CD4-positive, alpha-beta T cell (primary cell): Measurements from ENCODE around the gene FCHSD2. TPM values are rescaled to one million over a fixed set of nuclear protein-coding genes. Genes with fewer than 3 reads are reported as not detected.

Source experiments
- ATAC-seq: fragments of 200-7000 bp; cut with Tn5 transposase; one replicate; pipeline ENCODE4 v1.10.0; 2022; ENCODE audit warnings: mild to moderate bottlenecking; ENCODE audit not compliant: poor library complexity
- CTCF ChIA-PET: fragments of 350-600 bp; sonication (Branson Sonifier 250); formaldehyde crosslinking; loops from one replicate; lab custom pipeline; 2021; ENCODE audit warnings: antibody characterized with exemption, inconsistent platforms; lab: Charles Lee
- POLR2A ChIA-PET: fragments of 350-600 bp; sonication (Branson Sonifier 250); formaldehyde crosslinking; loops from one replicate; lab custom pipeline; 2021; ENCODE audit warnings: antibody characterized with exemption, inconsistent platforms; lab: Charles Lee
- DNase-seq, 14 experiments: peaks; one replicate each; pipeline ENCODE4 v3.0.0-alpha.2; 2013 to 2020; ENCODE audit warnings: mixed read lengths in 2 of 14
- H3K27ac ChIP-seq, 2 donors: one replicate each; pipeline versions ENCODE4 v1.5.1 to v1.7.0; 2013; ENCODE audit warnings: low read length in 2 of 2, low read depth in 1 of 2, mild to moderate bottlenecking in 1 of 2
- H3K27me3 ChIP-seq, 2 experiments: 1 replicate in 1 of 2; 2 replicates in 1 of 2; pipeline versions ENCODE4 v1.6.1 to v1.7.0; 2013; ENCODE audit warnings: low read length in 2 of 2, control low read depth in 1 of 2, mild to moderate bottlenecking in 1 of 2, moderate library complexity in 1 of 2; ENCODE audit not compliant: insufficient read depth in 2 of 2, control insufficient read depth in 1 of 2
- H3K36me3 ChIP-seq: one replicate; pipeline ENCODE4 v1.6.1; 2013; ENCODE audit warnings: low read length, control low read depth; ENCODE audit not compliant: insufficient read depth
- H3K4me1 ChIP-seq: one replicate; pipeline ENCODE4 v1.6.1; 2013; ENCODE audit warnings: low read length, control low read depth; ENCODE audit not compliant: insufficient read depth
- H3K4me3 ChIP-seq: one replicate; pipeline ENCODE4 v1.5.1; 2013; ENCODE audit warnings: mild to moderate bottlenecking, low read length, moderate library complexity
- H3K9me3 ChIP-seq, 2 experiments: 1 replicate in 1 of 2; 2 replicates in 1 of 2; pipeline versions ENCODE4 v1.6.1 to v1.7.0; 2013; ENCODE audit warnings: low read length in 2 of 2, mild to moderate bottlenecking in 2 of 2, control low read depth in 1 of 2, moderate library complexity in 1 of 2; ENCODE audit not compliant: control insufficient read depth in 1 of 2, insufficient read depth in 1 of 2
- H3K27ac Mint-ChIP-seq: one replicate; pipeline ENCODE4 v1.8.0; 2020; ENCODE audit warnings: mixed read lengths
- H3K27me3 Mint-ChIP-seq: one replicate; pipeline ENCODE4 v1.8.0; 2021; ENCODE audit warnings: mixed read lengths
- H3K36me3 Mint-ChIP-seq: one replicate; pipeline ENCODE4 v1.8.0; 2021; ENCODE audit warnings: low read depth, mixed read lengths
- H3K4me1 Mint-ChIP-seq: one replicate; pipeline ENCODE4 v1.8.0; 2021; ENCODE audit warnings: low read depth, mixed read lengths
- H3K4me3 Mint-ChIP-seq: one replicate; pipeline ENCODE4 v1.8.0; 2020; ENCODE audit warnings: mild to moderate bottlenecking, mixed read lengths
- H3K9me3 Mint-ChIP-seq: one replicate; pipeline ENCODE4 v1.8.0; 2020; ENCODE audit warnings: mixed read lengths
- CTCF ChIP-seq: fragments of 200-600 bp; IDR thresholded peaks from one replicate; pipeline ENCODE4 v1.8.0; 2022; ENCODE audit warnings: antibody characterized with exemption, mild to moderate bottlenecking
- intact Hi-C, 2 experiments: fragments of 100-400 bp; cut with DNase I in 1 of 2; cut with micrococcal nuclease in 1 of 2; formaldehyde crosslinking; loops; one replicate each; pipeline versions ENCODE4 v1.15.1 to v1.9.0; 2023 to 2025; cut with DNase I, micrococcal nuclease
- total RNA-seq, 174 experiments: library from RNA in 2 of 174; stranded (reverse) in 2 of 174; gene quantifications; one replicate each; pipeline ENCODE4 v1.2.3 and lab custom pipeline; 2021 to 2026

FCHSD2 gene
- total RNA-seq, 2 experiments from 2014 or later, result 48.6 to 50.7 TPM

GRCh38 chr11:73158356-73159051, 16.4 kb upstream of the FCHSD2 start:
- intact Hi-C loops, result no loop called here
- ATAC-seq, result no peak
- H3K27me3 Mint-ChIP-seq, result no peaks in the 10 kb centered on the region
- H3K4me1 ChIP-seq, result peaks cover 48% of the 10 kb centered on the region
- no peaks in the 10 kb centered on the region for H3K9me3 Mint-ChIP-seq
- H3K36me3 ChIP-seq, result no peaks in the 10 kb centered on the region
- no peak for TF ChIP-seq CTCF
- no peaks in the 10 kb centered on the region for H3K27me3 ChIP-seq
- POLR2A ChIA-PET, result interaction anchor here (2.4 kb wide), 1 partner anchor 16 kb away, joined by 17 read pairs; the partner anchor contains the start of gene FCHSD2
- CTCF ChIA-PET, result no interaction called here
- DNase-seq, result no peak
- H3K27ac ChIP-seq, result no peak overlapping the region
- H3K4me3 Mint-ChIP-seq, result no peak overlapping the region
- H3K36me3 Mint-ChIP-seq, result no peaks in the 10 kb centered on the region
- no peak overlapping the region for H3K4me3 ChIP-seq
- H3K27ac Mint-ChIP-seq, result no peak overlapping the region
- H3K9me3 ChIP-seq, result no peaks in the 10 kb centered on the region
- peaks cover 30% of the 10 kb centered on the region for H3K4me1 Mint-ChIP-seq

GRCh38 chr11:73157101-73158010, 15.2 kb upstream of the FCHSD2 start:
- intact Hi-C loops, result no loop called here
- Histone ChIP-seq H3K4me3 (no peak overlapping the region), H3K4me1 (peaks cover 59% of the 10 kb centered on the region), H3K27me3 (no peaks in the 10 kb centered on the region), H3K27ac (no peak overlapping the region), H3K9me3 (no peaks in the 10 kb centered on the region), H3K36me3 (no peaks in the 10 kb centered on the region)
- DNase-seq, result no peak
- Mint-ChIP-seq H3K4me1 (peaks cover 41% of the 10 kb centered on the region), H3K36me3 (no peaks in the 10 kb centered on the region), H3K9me3 (no peaks in the 10 kb centered on the region), H3K4me3 (no peak overlapping the region), H3K27ac (no peak overlapping the region), H3K27me3 (no peaks in the 10 kb centered on the region)
- no peak for TF ChIP-seq CTCF
- CTCF ChIA-PET, result interaction anchor here (0.9 kb wide), 1 partner anchor 8 kb away, joined by 3 read pairs; no protein-coding TSS in a partner anchor
- ATAC-seq, result no peak
- POLR2A ChIA-PET, result interaction anchor here (2.4 kb wide), 1 partner anchor 15 kb away, joined by 17 read pairs; the partner anchor contains the start of gene FCHSD2

- H3K4me3 Mint-ChIP-seq, result no peak overlapping the region
- no peak for TF ChIP-seq CTCF
Observed at GRCh38 chr11:73156686-73157085, 14.6 kb upstream of the FCHSD2 start.

More at GRCh38 chr11:73156686-73157085, 14.6 kb upstream of the FCHSD2 start:
- Histone ChIP-seq H3K27me3 (no peaks in the 10 kb centered on the region), H3K4me1 (peaks cover 64% of the 10 kb centered on the region), H3K4me3 (no peak overlapping the region), H3K27ac (no peak overlapping the region), H3K9me3 (no peaks in the 10 kb centered on the region), H3K36me3 (no peaks in the 10 kb centered on the region)
- POLR2A ChIA-PET, result interaction anchor here (2.4 kb wide), 1 partner anchor 14 kb away, joined by 17 read pairs; the partner anchor contains the start of gene FCHSD2
- H3K27ac Mint-ChIP-seq, result peak overlapping the region; percentile 33
- intact Hi-C loops, result no loop called here
- ATAC-seq, result no peak
- CTCF ChIA-PET, result interaction anchor here (0.9 to 1.2 kb wide), 2 partner anchors 8 to 14 kb away, joined by 3 read pairs; partner anchors contain the start of gene FCHSD2
- no peak for DNase-seq
- no peaks in the 10 kb centered on the region for H3K36me3 Mint-ChIP-seq
- peaks cover 45% of the 10 kb centered on the region for H3K4me1 Mint-ChIP-seq
- no peaks in the 10 kb centered on the region for H3K9me3 Mint-ChIP-seq
- H3K27me3 Mint-ChIP-seq, result no peaks in the 10 kb centered on the region
